ENCODE results near the gene RASA3. TPM values are rescaled to one million over a fixed set of nuclear protein-coding genes. Genes with fewer than 3 reads are reported as not detected.

Gene RASA3
- total RNA-seq, 1 donor from 2014 or later = 14.6 TPM

GRCh38 chr13:114065141-114065925 lies 67.1 kb downstream of the RASA3 start:
- DNase-seq (ENCODE audit: low spot score in 2 of 2, unreplicated experiment in 2 of 2) = peak in 1 of 2 experiments; percentile 79
- Mint-ChIP-seq H3K27ac (peak overlapping the region; percentile 97), H3K9me3 (no peaks in the 10 kb centered on the region), H3K27me3 (ENCODE audit: low read depth) (no peaks in the 10 kb centered on the region), H3K36me3 (no peaks in the 10 kb centered on the region), H3K4me3 (peak overlapping the region; percentile 58), H3K4me1 (peaks cover 45% of the 10 kb centered on the region)
- TF ChIP-seq CTCF (IDR thresholded peaks at IDR 0.05; ENCODE audit: unreplicated experiment) = no peak

GRCh38 chr13:114064450-114065140 lies 67.8 kb downstream of the RASA3 start:
- H3K4me3 Mint-ChIP-seq = peak overlapping the region; percentile 58
- DNase-seq (ENCODE audit: low spot score in 2 of 2, unreplicated experiment in 2 of 2) = no peak

DNA sequence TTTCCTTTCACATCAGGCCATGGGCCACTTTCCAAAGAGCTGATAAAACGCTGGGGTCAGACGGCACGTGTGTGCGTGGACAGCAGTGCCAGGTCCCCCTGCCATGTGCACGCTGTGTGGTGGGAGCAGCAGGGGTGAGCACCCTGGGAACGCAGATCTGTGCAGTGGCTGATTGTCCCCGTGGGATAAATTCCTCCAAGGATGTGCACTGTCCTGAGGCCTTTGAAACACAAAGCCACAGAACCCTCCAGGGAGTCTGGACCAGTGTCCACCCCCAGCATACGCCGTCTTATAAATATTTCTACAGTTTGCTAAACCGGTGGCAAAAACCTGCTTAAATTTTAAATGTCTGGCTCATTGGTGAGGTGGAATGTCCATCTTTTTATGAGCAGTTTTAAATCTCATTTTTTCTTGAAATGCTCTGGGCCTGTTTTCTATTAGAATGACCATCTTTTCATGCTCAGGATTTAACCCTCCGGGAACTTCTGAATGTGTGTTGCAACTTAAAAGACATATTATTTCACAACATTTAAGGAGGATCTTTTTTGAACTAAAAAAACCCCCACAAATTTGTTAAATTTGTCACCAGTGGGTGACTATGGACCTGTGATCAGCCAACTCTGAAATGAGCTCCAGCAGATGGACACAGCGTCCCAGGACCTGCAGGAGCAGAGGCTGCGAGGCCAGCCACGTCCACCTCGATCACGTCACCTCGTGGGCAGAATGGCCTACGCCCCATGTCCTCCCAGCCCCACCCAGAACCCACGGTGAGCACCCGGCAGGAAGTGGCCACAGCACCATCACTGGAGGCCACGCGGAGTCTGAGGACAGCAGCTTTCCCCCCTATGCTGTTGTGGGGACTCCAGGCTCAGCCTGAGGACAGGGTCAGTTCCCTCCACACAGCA lies 68.6 kb downstream of the RASA3 start:
- H3K27ac Mint-ChIP-seq = peak overlapping the region; percentile 97
- no peak for TF ChIP-seq CTCF (IDR thresholded peaks at IDR 0.05; ENCODE audit: unreplicated experiment)
- peaks cover 40% of the 10 kb centered on the region for H3K4me1 Mint-ChIP-seq
- no peak for DNase-seq (ENCODE audit: low spot score in 2 of 2, unreplicated experiment in 2 of 2)
- H3K4me3 Mint-ChIP-seq = peak overlapping the region; percentile 58
- H3K27me3 Mint-ChIP-seq (ENCODE audit: low read depth) = no peaks in the 10 kb centered on the region
- no peaks in the 10 kb centered on the region for H3K9me3 Mint-ChIP-seq
- no peaks in the 10 kb centered on the region for H3K36me3 Mint-ChIP-seq

More at GRCh38 chr13:114064450-114065140, 67.8 kb downstream of the RASA3 start:
- Mint-ChIP-seq H3K9me3 (no peaks in the 10 kb centered on the region), H3K4me1 (peaks cover 45% of the 10 kb centered on the region), H3K27me3 (ENCODE audit: low read depth) (no peaks in the 10 kb centered on the region), H3K36me3 (no peaks in the 10 kb centered on the region), H3K27ac (peak overlapping the region; percentile 97)
- no peak for TF ChIP-seq CTCF (IDR thresholded peaks at IDR 0.05; ENCODE audit: unreplicated experiment)

GRCh38 chr13:114062754-114063153 lies 69.7 kb downstream of the RASA3 start:
- no peak for TF ChIP-seq CTCF (IDR thresholded peaks at IDR 0.05; ENCODE audit: unreplicated experiment)
- H3K4me1 Mint-ChIP-seq = peaks cover 33% of the 10 kb centered on the region
- no peaks in the 10 kb centered on the region for H3K9me3 Mint-ChIP-seq
- peak overlapping the region; percentile 34 for H3K27ac Mint-ChIP-seq
- DNase-seq (ENCODE audit: low spot score in 2 of 2, unreplicated experiment in 2 of 2) = no peak
- no peaks in the 10 kb centered on the region for H3K36me3 Mint-ChIP-seq
- no peaks in the 10 kb centered on the region for H3K27me3 Mint-ChIP-seq (ENCODE audit: low read depth)
- H3K4me3 Mint-ChIP-seq = no peak overlapping the region

DNA sequence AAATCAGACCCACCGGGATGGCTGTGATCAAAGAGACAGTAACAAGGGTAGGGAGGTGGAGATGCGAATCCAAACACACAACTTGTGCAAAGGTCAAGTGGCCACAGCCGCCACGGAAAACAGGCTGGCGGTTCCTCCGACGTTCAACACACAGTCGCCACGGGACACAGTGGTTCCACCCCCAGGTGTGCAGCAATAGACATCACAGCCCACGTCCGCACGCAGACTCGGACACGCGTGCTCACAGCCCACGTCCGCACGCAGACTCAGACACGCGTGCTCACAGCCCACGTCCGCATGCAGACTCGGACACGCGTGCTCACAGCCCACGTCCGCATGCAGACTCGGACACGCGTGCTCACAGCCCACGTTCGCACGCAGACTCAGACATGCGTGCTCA lies 70.1 kb downstream of the RASA3 start:
- no peak overlapping the region for H3K4me3 Mint-ChIP-seq
- peak overlapping the region; percentile 34 for H3K27ac Mint-ChIP-seq
- H3K27me3 Mint-ChIP-seq (ENCODE audit: low read depth) = no peaks in the 10 kb centered on the region
- peaks cover 29% of the 10 kb centered on the region for H3K4me1 Mint-ChIP-seq
- DNase-seq (ENCODE audit: low spot score in 2 of 2, unreplicated experiment in 2 of 2) = no peak
- H3K9me3 Mint-ChIP-seq = no peaks in the 10 kb centered on the region
- no peaks in the 10 kb centered on the region for H3K36me3 Mint-ChIP-seq
- no peak for TF ChIP-seq CTCF (IDR thresholded peaks at IDR 0.05; ENCODE audit: unreplicated experiment)
